Esophagus squamous epithelium (tissue), 4 donors: ENCODE data around the gene RPRML.

ENCODE experiments used
- POLR2A ChIP-seq, 4 donors: fragments of 450-650 bp; IDR thresholded peaks; one replicate each; pipeline ENCODE4 v1.6.1; 2017; ENCODE audit warnings: antibody characterized with exemption in 4 of 4, mild to moderate bottlenecking in 4 of 4, moderate library complexity in 3 of 4
- TF ChIP-seq, protein P1 (sequence below), 6 experiments: fragments of 450-650 bp in 4 of 6; fragments of 200-600 bp in 2 of 6; sonication (generic) in 2 of 6; IDR thresholded peaks; one replicate each; pipeline ENCODE4 v1.5.1; 2016 to 2019; ENCODE audit warnings: antibody characterized with exemption in 6 of 6, mild to moderate bottlenecking in 4 of 6, moderate library complexity in 4 of 6

GRCh38 chr17:47013341-47013740 is 34.3 kb upstream of the RPRML start:
- TF ChIP-seq, protein P1, sequence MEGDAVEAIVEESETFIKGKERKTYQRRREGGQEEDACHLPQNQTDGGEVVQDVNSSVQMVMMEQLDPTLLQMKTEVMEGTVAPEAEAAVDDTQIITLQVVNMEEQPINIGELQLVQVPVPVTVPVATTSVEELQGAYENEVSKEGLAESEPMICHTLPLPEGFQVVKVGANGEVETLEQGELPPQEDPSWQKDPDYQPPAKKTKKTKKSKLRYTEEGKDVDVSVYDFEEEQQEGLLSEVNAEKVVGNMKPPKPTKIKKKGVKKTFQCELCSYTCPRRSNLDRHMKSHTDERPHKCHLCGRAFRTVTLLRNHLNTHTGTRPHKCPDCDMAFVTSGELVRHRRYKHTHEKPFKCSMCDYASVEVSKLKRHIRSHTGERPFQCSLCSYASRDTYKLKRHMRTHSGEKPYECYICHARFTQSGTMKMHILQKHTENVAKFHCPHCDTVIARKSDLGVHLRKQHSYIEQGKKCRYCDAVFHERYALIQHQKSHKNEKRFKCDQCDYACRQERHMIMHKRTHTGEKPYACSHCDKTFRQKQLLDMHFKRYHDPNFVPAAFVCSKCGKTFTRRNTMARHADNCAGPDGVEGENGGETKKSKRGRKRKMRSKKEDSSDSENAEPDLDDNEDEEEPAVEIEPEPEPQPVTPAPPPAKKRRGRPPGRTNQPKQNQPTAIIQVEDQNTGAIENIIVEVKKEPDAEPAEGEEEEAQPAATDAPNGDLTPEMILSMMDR (IDR thresholded peaks at IDR 0.05) = no peak
- no peak for TF ChIP-seq POLR2A (IDR thresholded peaks at IDR 0.05)
